NCI-H146 (cell line): Measurements from ENCODE around the gene MMRN2.
"Not testable (repeated sequence)": the region's sequence is repeated elsewhere in the genome, so short reads cannot be mapped to it uniquely, and the experiment has no call there.

ENCODE experiments used
- DNase-seq: peaks from one replicate; lab custom pipeline; 2025; lab: John Stamatoyannopoulos, UW

Gene MMRN2

GRCh38 chr10:86956848-86957448 lies 467 bp downstream of the MMRN2 start:
- DNase-seq = no peak

DNA sequence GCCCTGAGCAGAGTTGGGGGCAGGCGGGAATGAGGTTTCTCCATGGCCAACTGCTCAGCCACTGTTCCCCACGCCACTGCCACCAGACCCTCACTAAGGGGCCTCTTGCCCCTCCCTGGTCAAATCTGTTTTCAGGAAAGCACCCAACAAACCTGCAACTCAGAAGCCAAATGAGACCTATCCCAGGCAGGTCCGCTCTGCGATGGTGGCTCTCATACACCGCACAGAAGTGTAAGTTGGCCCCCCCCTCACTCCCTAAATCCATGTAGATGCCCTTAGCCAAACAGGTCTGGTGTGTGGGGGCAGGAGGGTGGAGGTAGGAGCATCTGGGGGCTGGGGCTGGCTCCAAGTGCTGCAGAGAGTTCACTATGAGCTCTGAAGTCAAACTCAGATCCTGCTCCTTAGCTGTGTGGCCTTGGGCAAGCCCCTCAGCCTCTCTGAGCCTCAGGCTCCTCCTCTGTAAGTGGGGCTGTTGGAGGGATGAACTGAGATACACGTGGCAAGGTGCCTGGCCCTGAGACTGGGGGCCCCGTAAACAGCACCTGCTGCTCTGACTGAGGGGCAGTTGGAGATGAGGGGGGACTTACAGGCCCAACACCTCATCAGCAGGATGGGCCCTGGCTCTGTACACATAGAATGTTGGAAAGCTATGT lies 1.1 kb downstream of the MMRN2 start:
- DNase-seq = no peak

DNA sequence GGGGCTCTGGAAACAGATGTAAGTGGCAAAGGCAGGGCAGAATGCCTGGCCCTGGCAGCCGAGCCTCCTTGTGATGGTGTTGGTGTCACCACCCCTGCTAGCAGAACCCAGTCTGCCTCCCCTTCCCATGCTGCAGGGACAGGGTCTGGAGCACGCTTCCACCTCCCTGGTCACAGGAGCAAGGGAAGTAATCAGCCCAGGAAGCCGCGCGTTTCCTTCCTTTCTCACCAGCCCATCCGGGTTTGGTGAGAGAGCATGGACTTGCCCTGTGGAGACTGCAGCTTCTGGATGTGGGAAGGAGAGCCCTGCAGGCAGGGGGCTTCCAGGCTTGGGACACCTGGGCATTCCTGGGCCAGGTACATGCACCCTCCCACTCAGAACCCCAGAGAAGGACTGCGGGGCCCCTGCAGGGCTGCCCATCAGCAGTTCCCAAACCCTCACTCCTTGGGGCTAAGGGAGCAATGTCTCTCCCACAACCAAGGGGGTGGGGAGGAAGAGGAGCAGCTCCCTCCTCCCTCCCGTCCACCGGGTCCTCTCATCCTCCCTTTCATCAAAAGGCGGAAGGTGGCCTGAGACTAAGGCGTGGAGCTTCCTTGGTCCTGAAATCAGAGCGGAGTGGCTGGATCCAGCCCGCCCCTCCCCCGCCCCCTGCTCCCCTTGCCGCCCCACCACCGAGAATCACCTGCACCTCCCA lies 1.8 kb downstream of the MMRN2 start:
- no peak for DNase-seq

GRCh38 chr10:86954681-86955500 lies 2.5 kb downstream of the MMRN2 start:
- DNase-seq = no peak

- DNase-seq = no peak
Measured at GRCh38 chr10:86953747-86954680, 3.4 kb downstream of the MMRN2 start.

- not testable (repeated sequence) for DNase-seq
Measured at GRCh38 chr10:86952697-86953096, 4.7 kb downstream of the MMRN2 start.

DNA sequence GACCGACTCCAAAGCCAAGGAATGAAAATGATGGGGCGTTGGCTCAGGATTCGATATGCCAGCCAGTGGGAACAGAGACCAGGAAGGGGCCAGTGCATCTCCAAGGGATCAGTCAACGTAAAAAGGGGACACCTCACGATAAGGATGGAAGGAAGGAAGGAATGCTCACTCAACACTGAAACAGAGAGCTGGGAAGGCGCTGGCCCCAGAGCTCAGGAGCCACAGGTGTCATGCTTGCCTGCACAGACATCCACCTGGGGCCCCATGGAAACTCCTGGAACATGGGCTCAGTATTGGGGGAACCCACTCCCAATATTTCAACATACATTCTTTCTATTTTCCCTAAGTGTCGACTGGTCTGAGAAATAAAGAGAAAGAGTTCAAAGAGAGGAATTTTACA lies 5.3 kb downstream of the MMRN2 start:
- no peak for DNase-seq

GRCh38 chr10:86951184-86951761 lies 6.1 kb downstream of the MMRN2 start:
- DNase-seq = no peak

GRCh38 chr10:86950349-86950748 lies 7.1 kb downstream of the MMRN2 start:
- no peak for DNase-seq

DNA sequence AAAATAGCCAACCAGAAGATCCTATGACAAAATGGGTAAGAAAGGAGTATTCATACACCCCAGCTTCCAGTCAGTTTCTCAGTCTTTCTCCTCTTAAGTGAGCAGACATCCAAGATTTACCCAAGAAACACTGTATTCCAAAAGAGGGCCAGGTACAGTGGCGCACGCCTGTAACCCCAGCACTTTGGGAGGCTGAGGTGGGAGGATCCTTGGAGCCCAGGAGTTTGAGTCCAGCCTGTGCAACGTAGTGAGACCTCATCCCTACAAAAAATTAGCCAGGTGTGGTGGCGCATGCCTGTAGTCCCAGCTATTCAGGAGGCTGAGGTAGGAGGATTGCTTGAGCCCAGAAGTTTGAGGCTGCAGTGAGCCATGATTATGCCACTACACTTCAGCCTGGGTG lies 9.6 kb downstream of the MMRN2 start:
- not testable (repeated sequence) for DNase-seq

DNA sequence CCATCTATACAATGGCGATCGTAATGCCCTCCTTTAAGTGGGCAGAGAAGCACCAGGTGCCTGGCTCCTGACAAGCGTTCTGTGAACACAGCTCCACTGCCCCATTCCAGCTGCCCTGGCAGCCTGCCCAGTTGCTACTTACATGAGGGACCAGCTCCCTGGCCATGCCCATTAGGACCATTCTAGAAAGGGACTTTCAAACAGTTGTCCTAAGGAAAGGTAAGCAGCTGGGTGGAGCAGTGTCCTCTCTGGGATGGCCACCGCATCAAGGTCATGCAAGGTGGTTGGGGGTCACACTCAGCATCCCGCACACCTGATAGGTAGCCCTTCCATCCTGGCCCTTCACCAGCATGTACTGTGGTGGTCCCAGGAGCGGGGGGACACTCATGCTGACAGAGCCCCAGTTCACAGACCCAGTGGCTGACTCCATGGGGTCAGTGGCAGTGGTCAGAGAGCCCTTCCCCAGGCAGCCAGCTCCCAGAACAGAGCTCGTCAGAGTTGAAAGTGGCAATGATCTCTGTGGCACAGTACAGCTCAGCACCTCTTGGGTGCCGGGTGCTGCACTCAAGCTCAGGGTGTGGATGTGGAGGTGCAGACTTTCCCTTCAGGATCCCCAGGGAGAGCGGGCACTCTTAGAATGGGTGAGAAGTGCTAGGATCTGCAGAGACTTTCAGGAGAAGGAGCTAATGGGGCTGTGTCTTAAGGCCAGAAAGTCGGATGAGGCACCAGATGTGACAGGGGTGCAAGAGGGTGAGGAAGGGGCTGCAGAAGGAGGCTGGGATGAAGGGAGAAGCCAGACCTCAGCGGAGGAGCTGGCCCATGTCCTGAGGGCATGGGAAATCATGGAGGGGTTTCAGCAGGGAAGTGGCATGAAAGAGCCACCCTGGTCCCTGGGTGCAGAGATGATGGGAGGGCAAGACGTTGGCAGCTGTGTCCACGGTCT lies 10.9 kb downstream of the MMRN2 start:
- DNase-seq = peak; percentile 26

DNA sequence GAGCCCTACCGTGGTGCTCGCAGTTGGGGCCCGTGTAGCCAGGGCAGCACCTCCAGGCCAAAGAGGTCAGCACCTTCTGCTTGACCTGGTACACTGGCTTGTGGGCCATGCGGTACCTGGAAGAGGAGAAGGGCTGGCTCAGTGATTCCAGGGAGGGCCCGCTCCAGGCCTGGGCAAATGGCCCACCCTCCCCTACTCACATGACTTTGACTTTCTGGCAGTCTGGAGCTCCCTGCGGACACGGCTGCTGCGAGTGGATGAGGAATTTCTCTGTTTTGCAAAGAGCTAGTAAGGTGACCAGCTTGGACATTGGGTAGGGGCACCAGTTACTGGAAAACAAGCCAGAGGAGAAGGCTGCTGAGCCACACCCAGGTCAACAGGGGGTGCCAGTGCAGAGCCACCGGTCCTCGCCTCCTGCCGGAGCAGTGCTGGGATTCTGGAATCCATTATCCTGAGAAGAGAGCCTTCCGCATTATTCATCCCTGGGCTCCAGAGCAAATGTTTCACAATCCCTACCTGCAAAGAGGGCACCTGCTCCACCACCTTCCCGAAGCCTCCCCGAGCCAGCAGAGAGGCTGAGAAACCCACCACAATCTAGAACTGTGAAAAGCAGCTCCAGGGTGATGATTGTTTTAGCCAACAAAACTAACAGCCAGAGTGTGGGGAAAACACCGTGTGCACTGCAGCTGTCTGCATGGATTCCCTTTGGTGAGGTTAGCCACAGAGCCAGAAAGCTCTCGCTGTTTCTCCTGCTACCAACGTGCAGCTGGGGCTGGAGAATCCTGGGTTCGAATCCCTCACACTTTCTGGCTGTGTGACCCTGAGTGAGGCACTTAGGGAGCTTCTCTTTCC lies 11.8 kb downstream of the MMRN2 start:
- DNase-seq = peak; percentile 63

DNA sequence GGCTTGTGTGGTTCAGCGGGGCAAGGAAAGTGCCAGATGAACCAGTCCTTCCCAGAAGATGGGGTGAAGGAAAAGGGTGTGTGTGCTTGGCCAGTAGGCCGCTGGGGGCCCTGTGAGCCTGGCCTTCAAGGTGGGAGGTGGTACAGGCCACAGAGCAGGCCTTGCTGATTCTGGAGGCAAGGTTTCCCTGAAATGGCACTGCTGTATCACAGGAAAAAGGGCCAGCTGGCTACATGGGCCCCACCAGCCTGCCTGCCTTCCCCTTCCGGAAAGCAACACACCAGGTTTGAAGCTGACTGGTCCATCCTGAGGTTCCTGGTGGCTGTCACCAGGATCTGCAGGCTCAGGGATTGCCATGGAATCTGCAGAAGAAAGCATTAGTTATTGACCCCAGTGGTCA lies 12.5 kb downstream of the MMRN2 start:
- no peak for DNase-seq

- DNase-seq = no peak
Measured at GRCh38 chr10:86944471-86944870, 12.9 kb downstream of the MMRN2 start.

DNA sequence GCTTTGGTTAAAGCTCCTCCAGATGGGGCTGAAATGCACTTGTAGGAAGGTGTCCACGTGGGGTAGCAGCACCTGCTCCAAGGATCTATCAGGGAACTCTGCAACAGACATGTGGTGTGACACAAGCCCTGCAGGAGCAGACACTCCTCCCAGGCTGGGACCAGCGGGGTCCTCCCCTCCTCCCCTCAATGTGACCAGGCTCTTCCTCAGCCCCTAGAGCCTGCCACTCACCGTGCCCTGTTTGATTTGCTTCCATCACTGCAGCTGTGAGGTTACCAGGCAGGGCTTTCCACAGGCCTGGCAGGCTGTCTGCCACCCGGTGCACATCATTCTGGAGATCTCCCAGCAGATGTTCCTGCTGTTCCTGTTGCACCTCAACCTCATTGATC lies 13.4 kb downstream of the MMRN2 start:
- DNase-seq = no peak

- DNase-seq = no peak
Measured at GRCh38 chr10:86943316-86944030, 13.9 kb downstream of the MMRN2 start.

DNA sequence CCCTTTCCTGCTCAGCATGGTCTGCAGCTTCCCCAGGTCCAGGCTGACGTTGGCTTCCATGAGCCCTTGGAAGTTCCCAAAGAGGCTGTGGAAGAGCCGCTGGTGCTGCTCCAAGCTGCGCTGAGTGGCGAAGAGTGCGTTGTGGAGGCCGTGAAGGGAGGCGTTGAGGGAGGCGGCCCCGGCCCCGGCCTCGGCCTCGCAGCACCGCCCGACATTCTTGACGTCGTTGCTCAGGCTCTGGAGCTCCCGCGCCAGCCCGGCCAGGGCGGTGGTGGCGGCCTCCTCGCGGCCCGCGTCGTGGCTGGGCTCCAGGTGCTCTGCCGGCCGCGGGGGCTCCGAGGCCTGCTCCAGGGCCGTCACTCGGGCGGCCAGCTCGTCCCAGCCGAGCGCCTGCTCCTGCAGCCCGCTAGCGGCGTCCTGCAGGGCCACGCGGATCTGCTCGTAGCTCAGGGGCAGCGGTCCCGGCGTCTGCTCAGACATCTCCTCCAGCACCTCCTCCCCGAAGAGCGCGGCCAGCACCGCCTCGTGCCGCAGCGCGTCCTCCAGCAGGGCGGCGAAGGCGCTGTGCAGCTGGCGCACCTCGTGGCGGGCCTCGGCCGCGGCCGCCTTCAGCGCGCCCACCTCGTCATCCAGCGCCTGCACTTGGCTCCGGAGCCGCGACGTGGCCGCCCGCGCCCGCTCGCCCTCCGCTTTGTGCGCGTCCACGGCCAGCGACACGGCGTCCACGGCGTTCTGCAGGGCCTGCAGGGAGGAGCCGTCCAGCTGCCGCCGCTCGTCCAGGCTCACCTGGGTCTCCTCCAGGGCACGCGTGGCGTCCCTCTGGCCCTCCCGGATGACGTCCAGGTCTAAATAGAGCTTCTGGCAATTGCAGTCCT lies 14.7 kb downstream of the MMRN2 start:
- DNase-seq = no peak
